ENCODE results near the gene PDCD2L. TPM values are rescaled to one million over a fixed set of nuclear protein-coding genes. Genes with fewer than 3 reads are reported as not detected.

The PDCD2L gene
- total and polyA plus RNA-seq, 2 experiments from 2014 or later = 6.3 to 9.8 TPM

DNA sequence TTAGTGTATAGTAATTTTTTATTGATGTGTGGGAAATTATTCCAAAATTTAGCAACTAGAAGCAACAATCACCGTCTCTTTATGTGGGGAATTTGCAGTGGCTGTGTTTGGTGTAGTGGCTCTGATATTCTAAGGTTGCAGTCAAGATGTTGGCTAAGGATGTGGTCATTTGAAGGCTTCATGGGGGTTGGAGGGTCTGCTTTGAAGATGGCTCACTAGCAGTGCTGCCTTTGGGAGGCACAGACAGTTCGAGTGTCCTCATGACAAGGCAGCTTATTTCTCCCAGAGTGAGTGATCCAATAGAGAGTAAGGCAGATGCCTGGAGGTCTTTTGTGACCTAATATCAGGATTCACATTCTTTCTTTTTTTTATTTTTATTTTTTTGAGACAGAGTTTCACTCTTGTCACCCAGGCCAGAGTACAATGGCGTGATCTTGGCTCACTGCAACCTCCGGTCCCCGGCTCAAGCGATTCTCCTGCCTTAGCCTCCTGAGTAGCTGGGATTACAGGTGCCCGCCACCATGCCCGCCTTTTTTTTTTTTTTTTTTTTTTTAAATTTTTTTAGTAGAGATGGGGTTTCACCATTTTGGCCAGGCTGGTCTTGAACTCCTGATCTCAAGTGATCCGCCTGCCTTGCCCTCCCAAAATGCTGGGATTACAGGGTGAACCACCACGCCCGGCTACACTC is 30.5 kb upstream of the PDCD2L start:
- WGBS (ENCODE audit: low lambda C conversion rate, missing lambda C conversion rate) = 97% methylated on average over 8 of the region's 11 CpGs
- Histone ChIP-seq H3K4me3 (no peak overlapping the region), H3K36me3 (replicated peaks; ENCODE audit: insufficient read depth, low read depth) (no peaks in the 10 kb centered on the region), H3K9me3 (ENCODE audit: low read depth) (no peaks in the 10 kb centered on the region), H3K4me2 (no peak overlapping the region), H3K9me2 (replicated peaks; ENCODE audit: insufficient read depth) (no peaks in the 10 kb centered on the region), H3K4me1 (ENCODE audit: insufficient read depth) (no peaks in the 10 kb centered on the region), H4K20me1 (ENCODE audit: insufficient read depth, poor library complexity, severe bottlenecking) (no peaks in the 10 kb centered on the region), H2AFZ (no peak overlapping the region), H3K27me3 (no peaks in the 10 kb centered on the region), H3K27ac (no peak overlapping the region), H3K79me2 (no peaks in the 10 kb centered on the region)
- no peak for TF ChIP-seq EZH2 (IDR thresholded peaks at IDR 0.05; ENCODE audit: borderline replicate concordance)
- no peak for TF ChIP-seq EZH2phosphoT487 (IDR thresholded peaks at IDR 0.05; ENCODE audit: low read depth, severe bottlenecking, unreplicated experiment)
- TF ChIP-seq, protein P1, sequence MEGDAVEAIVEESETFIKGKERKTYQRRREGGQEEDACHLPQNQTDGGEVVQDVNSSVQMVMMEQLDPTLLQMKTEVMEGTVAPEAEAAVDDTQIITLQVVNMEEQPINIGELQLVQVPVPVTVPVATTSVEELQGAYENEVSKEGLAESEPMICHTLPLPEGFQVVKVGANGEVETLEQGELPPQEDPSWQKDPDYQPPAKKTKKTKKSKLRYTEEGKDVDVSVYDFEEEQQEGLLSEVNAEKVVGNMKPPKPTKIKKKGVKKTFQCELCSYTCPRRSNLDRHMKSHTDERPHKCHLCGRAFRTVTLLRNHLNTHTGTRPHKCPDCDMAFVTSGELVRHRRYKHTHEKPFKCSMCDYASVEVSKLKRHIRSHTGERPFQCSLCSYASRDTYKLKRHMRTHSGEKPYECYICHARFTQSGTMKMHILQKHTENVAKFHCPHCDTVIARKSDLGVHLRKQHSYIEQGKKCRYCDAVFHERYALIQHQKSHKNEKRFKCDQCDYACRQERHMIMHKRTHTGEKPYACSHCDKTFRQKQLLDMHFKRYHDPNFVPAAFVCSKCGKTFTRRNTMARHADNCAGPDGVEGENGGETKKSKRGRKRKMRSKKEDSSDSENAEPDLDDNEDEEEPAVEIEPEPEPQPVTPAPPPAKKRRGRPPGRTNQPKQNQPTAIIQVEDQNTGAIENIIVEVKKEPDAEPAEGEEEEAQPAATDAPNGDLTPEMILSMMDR (IDR thresholded peaks at IDR 0.05; ENCODE audit: poor library complexity) = no peak
- no peak for DNase-seq (ENCODE audit: low spot score)

DNA sequence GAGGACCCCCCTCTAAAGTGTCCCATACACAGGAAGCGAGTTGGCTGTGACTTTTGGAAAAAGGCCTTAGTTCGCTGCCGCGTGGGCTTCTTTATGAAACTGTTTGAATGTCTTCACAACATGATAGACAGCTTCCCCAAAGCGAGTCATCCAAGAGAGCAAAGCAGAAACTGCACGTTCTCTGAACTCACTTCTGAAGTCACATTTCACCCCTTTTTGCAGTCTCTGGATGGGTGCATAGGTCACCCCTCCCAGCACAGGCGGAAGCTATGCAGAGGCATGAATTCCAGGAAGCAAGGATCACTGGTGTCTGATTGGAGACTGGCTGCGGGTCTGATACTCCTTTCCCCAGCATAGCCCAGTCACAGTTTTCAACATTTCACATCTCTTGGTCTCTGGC is 28.6 kb upstream of the PDCD2L start:
- H3K4me2 ChIP-seq = no peak overlapping the region
- no peak for DNase-seq (ENCODE audit: low spot score)
- no peak overlapping the region for H2AFZ ChIP-seq
- no peak overlapping the region for H3K27ac ChIP-seq
- H4K20me1 ChIP-seq (ENCODE audit: insufficient read depth, poor library complexity, severe bottlenecking) = no peaks in the 10 kb centered on the region
- H3K4me3 ChIP-seq = no peak overlapping the region
- no peaks in the 10 kb centered on the region for H3K9me3 ChIP-seq (ENCODE audit: low read depth)
- H3K4me1 ChIP-seq (ENCODE audit: insufficient read depth) = no peaks in the 10 kb centered on the region
- H3K79me2 ChIP-seq = no peaks in the 10 kb centered on the region
- WGBS (ENCODE audit: low lambda C conversion rate, missing lambda C conversion rate) = 90% methylated on average over 8 of the region's 8 CpGs
- no peaks in the 10 kb centered on the region for H3K36me3 ChIP-seq (replicated peaks; ENCODE audit: insufficient read depth, low read depth)
- H3K27me3 ChIP-seq = no peaks in the 10 kb centered on the region
- no peaks in the 10 kb centered on the region for H3K9me2 ChIP-seq (replicated peaks; ENCODE audit: insufficient read depth)
- TF ChIP-seq EZH2 (IDR thresholded peaks at IDR 0.05; ENCODE audit: borderline replicate concordance) (no peak), EZH2phosphoT487 (IDR thresholded peaks at IDR 0.05; ENCODE audit: low read depth, severe bottlenecking, unreplicated experiment) (no peak)
- TF ChIP-seq, protein P1 (IDR thresholded peaks at IDR 0.05; ENCODE audit: poor library complexity) = no peak

DNA sequence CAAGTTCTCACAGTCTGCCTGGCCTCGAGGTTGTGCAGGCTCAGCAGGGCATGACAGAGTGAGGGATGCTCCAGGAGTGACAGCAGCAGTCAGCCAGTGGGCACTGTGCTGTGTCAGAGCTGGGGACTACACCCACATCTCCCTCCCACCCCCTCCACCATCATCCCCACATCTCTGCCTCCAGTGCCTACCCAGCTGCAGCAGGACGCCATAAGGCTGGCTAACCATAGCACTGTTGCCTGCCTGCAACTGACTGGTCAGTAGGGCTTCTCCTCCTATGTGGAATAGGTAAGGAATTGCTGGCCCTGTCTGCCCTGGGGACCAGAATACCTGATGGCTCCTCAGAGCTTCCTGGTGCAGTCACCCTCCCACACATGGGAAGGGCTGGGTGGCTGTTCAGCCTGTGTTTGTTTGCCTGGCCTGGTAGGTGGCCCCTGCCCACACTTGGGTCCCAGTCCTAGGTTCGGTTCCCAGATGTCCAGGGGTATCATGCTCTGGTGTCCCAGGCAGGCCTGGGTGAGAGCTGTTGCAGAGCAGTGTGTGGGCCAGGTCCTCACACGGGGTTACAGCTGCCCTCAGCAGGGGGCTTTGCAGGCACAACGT is 23.5 kb upstream of the PDCD2L start:
- no peak for DNase-seq (ENCODE audit: low spot score)
- Histone ChIP-seq H3K36me3 (replicated peaks; ENCODE audit: insufficient read depth, low read depth) (no peaks in the 10 kb centered on the region), H3K27ac (no peak overlapping the region), H3K27me3 (no peaks in the 10 kb centered on the region), H3K9me3 (ENCODE audit: low read depth) (no peaks in the 10 kb centered on the region), H3K4me1 (ENCODE audit: insufficient read depth) (no peaks in the 10 kb centered on the region), H3K79me2 (no peaks in the 10 kb centered on the region), H3K4me2 (no peak overlapping the region), H3K4me3 (no peak overlapping the region), H2AFZ (no peak overlapping the region), H3K9me2 (replicated peaks; ENCODE audit: insufficient read depth) (no peaks in the 10 kb centered on the region), H4K20me1 (ENCODE audit: insufficient read depth, poor library complexity, severe bottlenecking) (no peaks in the 10 kb centered on the region)
- TF ChIP-seq, protein P1 (IDR thresholded peaks at IDR 0.05; ENCODE audit: poor library complexity) = no peak
- no peak for TF ChIP-seq EZH2phosphoT487 (IDR thresholded peaks at IDR 0.05; ENCODE audit: low read depth, severe bottlenecking, unreplicated experiment)
- no peak for TF ChIP-seq EZH2 (IDR thresholded peaks at IDR 0.05; ENCODE audit: borderline replicate concordance)
- WGBS (ENCODE audit: low lambda C conversion rate, missing lambda C conversion rate) = 92% methylated on average over 5 of the region's 5 CpGs

Data from hepatocyte (in vitro differentiated cells).